ENCODE results near the gene RAD51B.

Gene RAD51B

GRCh38 chr14:68691031-68691791 lies 871.6 kb downstream of the RAD51B start:
- no peak overlapping the region for H3K4me2 ChIP-seq (ENCODE audit: low read length)
- H3K27me3 ChIP-seq (ENCODE audit: control insufficient read depth, insufficient read depth, low read length) = no peaks in the 10 kb centered on the region
- H3K4me1 ChIP-seq = peaks cover 15% of the 10 kb centered on the region
- TF ChIP-seq CTCF (IDR thresholded peaks at IDR 0.05) = no peak
- H3K4me3 ChIP-seq (ENCODE audit: low read depth, low read length) = no peak overlapping the region
- H3K9me3 ChIP-seq (ENCODE audit: control insufficient read depth, low read length) = no peaks in the 10 kb centered on the region
- no peak overlapping the region for H3K9ac ChIP-seq
- no peak overlapping the region for H2AFZ ChIP-seq
- no peaks in the 10 kb centered on the region for H3K36me3 ChIP-seq (ENCODE audit: control insufficient read depth, insufficient read depth, low read length)
- no peak overlapping the region for H3K27ac ChIP-seq
- H3K79me2 ChIP-seq = no peaks in the 10 kb centered on the region

- Histone ChIP-seq H3K4me1 (peaks cover 15% of the 10 kb centered on the region), H3K36me3 (ENCODE audit: control insufficient read depth, insufficient read depth, low read length) (no peaks in the 10 kb centered on the region)
Measured at GRCh38 chr14:68691792-68692118, 872.2 kb downstream of the RAD51B start.

GRCh38 chr14:68692216-68692615 lies 872.6 kb downstream of the RAD51B start:
- Histone ChIP-seq H3K4me3 (ENCODE audit: low read depth, low read length) (no peak overlapping the region), H3K4me2 (ENCODE audit: low read length) (no peak overlapping the region), H3K9me3 (ENCODE audit: control insufficient read depth, low read length) (no peaks in the 10 kb centered on the region), H2AFZ (no peak overlapping the region), H3K79me2 (no peaks in the 10 kb centered on the region), H3K36me3 (ENCODE audit: control insufficient read depth, insufficient read depth, low read length) (no peaks in the 10 kb centered on the region), H3K9ac (no peak overlapping the region), H3K27ac (no peak overlapping the region), H3K4me1 (peaks cover 15% of the 10 kb centered on the region), H3K27me3 (ENCODE audit: control insufficient read depth, insufficient read depth, low read length) (no peaks in the 10 kb centered on the region)
- TF ChIP-seq CTCF (IDR thresholded peaks at IDR 0.05) = no peak

More at GRCh38 chr14:68691792-68692118, 872.2 kb downstream of the RAD51B start:
- Histone ChIP-seq H3K9me3 (ENCODE audit: control insufficient read depth, low read length) (no peaks in the 10 kb centered on the region), H3K27ac (no peak overlapping the region), H3K79me2 (no peaks in the 10 kb centered on the region), H3K4me3 (ENCODE audit: low read depth, low read length) (no peak overlapping the region), H3K27me3 (ENCODE audit: control insufficient read depth, insufficient read depth, low read length) (no peaks in the 10 kb centered on the region), H3K4me2 (ENCODE audit: low read length) (no peak overlapping the region), H2AFZ (no peak overlapping the region), H3K9ac (no peak overlapping the region)
- no peak for TF ChIP-seq CTCF (IDR thresholded peaks at IDR 0.05)

GRCh38 chr14:68692916-68693771 lies 873.6 kb downstream of the RAD51B start:
- H3K27me3 ChIP-seq (ENCODE audit: control insufficient read depth, insufficient read depth, low read length) = no peaks in the 10 kb centered on the region
- no peak overlapping the region for H3K4me3 ChIP-seq (ENCODE audit: low read depth, low read length)
- H3K27ac ChIP-seq = no peak overlapping the region
- peaks cover 15% of the 10 kb centered on the region for H3K4me1 ChIP-seq
- H3K79me2 ChIP-seq = no peaks in the 10 kb centered on the region
- H3K36me3 ChIP-seq (ENCODE audit: control insufficient read depth, insufficient read depth, low read length) = no peaks in the 10 kb centered on the region
- no peak for TF ChIP-seq CTCF (IDR thresholded peaks at IDR 0.05)
- H3K9ac ChIP-seq = no peak overlapping the region
- H2AFZ ChIP-seq = no peak overlapping the region
- H3K9me3 ChIP-seq (ENCODE audit: control insufficient read depth, low read length) = no peaks in the 10 kb centered on the region
- no peak overlapping the region for H3K4me2 ChIP-seq (ENCODE audit: low read length)

Measured in parathyroid adenoma (tissue), 2 donors.